CD4-positive, alpha-beta T cell treated with Interferon alpha-2 for 1 hour (primary cell): ENCODE data around the gene BICD2.
"Not testable (repeated sequence)": the region's sequence is repeated elsewhere in the genome, so short reads cannot be mapped to it uniquely, and the experiment has no call there.

Experiments
- DNase-seq, 2 donors: peaks; one replicate each; pipeline ENCODE4 v3.0.0-alpha.2; 2020 to 2022

Gene BICD2

DNA sequence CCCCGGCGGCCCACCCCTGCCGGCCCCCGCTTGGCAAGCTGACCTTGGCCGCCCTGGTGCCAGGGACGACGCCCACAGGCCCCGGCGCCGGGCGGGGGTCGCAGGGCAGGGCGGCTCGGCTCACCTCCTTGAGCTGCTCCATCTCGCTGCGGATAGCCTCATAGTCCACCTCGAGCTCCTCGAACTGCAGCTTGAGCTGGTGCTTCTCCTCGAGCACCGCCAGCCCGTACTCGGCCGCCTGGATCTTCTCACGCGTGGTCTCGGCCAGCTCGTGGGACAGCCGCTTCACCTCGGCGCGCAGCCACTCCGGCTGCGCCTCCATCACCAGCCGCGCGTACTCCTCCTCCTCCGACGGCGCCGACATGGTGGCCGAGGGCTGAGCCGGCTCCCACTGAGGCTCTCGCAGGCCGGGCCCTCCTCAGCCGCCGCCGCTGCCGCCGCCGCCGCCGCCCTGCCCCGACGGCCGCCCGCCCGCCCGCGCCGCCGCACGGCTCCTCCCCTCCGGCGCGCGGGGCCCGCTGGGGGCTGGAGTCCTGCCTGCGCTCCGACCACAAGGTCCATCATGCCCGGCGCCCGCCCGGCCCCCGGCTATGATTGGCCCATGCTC, at the start of gene BICD2:
TSS of gene BICD2 (minus strand) at position 453 of the 607 bp plus-strand sequence. CDS start at position 364, 89 bp downstream.
- DNase-seq = no peak

DNA sequence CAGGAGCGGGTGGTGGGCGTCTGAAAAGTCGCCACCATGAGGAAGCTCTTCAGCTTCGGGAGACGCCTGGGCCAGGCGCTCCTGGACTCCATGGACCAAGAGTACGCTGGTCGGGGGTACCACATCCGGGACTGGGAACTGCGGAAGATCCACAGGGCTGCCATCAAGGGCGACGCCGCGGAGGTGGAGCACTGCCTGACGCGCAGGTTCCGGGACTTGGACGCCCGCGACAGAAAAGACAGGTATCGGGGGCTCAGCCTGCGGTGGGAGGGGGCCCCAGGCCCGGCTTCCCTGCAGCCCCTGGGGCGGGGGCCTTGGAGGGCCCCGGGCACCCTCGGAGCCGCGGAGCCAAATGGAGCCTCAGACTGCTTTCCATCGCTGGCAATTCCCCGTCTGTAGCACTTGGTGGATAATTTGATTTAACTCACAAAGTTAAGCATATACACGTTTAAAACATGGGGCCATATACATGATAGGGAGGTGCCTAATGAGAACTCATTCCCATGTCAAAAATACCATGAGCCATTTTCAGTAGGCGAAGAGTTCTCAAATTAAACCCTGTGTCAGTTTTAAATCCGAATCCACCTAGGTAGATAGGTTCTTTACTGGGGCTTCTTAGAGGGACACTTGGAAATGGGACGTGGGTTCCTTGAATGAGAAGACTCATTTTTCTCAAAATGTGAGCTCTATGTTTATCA, 45.1 kb upstream of the BICD2 start:
- peak in 1 of 2 donors; percentile 15 for DNase-seq

DNA sequence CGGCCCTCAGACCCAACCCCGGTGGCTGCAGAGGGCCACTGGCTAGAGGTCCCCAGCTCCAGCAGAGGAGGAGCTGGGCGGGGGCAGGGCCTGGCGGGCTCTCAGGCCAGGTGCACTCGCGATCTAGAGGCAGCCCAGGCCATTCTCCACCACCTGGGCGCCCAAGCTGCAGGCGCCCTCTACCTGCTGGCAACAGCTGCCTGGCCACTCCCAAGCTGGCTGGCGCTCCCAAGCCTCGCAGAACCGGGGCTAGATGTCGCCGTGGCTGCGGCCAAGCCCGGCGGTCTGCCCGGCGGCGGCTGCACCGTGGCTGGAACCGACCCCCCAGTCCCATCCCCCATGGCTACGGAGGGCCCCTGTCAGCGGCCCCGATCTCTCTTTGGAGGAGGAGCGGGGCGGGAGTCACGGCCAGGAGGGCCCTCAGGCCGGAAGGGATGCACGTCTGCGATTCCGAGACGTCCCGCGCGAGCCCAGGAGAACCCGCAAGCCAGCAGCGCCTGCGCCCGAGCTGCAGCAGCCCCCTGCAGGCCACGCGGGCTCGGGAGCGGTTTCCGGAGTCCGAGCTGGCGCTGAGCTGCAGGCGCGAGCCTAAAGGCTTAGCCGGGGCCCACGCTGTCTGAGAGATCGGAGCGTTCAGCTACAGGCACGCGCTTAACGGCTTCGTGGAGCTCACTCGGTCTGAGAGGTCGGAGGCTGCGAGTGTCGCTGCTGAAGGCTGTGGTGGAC, 44.3 kb upstream of the BICD2 start:
- DNase-seq = peak; percentile 28 to 48

DNA sequence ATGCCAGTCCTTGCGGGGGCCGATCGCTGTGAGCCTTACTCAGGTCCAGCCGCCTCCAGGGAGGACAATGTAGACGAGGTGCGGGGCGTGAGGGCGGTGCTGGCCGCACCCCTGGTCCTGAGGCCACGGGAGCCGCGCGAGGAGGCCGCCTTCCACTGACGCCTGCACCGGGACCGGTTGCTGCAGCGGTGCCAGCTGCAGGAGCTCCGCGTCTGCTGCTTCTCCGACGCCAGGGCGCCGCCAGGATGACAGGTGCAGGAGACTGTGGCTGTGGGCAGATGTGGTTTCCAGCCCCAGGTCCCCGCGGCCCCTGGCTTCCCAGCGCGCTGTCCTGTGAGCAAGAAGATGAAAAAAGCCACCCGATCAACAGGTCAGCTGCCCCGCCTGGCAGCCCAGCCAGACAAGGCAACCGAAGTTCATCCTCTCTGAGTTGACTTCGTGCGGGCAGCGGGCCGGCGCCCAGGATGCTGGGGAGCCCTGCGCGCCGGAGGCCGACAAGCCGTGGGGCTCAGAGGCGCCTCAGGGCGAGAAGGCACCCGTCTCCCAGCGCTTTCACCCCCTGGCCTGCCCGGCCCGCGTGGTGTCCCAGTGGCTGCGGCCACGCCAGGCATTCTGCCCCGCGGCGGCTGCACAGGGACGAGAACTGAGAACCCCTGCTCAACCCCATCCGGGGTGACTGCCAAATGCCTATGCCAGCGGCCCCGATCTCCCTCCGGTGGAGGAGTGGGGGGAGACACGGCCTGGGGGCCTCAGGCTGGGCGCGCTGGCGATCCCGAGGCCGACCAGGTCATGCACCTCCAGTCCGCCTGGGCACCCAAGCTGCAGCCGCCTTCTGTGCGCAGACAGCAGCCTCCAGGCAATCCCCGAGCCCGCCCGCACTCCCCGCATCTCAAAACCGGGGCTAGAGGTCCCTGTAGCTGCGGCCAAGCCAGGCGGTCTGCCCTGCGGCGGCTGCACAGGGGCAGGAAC, 43.4 kb upstream of the BICD2 start:
- peak; percentile 3 to 25 for DNase-seq

DNA sequence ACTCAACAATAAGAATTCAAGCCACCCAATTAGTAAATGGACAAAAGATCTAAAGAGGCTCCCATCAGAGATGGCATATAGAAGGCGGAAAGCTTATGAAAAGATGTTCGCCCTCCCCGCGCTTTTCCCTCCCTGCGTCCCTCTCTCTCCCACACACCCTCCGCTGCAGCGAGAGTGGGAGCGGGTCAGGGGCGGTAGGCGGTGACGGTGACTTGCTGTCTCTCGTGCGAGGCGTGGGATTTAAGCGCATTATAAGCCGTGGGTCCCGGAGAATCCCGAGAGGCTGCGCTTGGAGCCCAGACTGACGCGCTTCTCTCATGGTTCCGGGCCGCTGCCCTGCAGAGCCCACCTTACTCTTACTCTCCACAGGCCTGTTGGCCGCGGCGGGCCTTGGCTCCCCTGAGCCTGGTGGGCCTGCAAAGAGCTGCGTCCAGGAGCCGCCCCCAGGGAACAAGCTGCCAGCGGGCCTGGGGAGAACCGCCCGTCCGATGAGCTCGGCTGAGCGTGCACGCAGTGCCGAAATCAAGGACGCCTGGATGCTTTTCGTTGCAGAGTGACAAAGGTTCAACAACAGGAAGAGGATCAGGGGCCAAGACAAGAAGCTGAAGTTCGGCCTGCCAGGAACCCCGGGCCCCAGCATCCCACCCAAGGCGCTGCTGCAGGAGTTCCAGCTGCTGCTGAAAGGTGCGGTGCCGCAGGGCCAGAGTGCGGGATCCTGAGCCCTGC, 42.6 kb upstream of the BICD2 start:
- DNase-seq = no peak

DNA sequence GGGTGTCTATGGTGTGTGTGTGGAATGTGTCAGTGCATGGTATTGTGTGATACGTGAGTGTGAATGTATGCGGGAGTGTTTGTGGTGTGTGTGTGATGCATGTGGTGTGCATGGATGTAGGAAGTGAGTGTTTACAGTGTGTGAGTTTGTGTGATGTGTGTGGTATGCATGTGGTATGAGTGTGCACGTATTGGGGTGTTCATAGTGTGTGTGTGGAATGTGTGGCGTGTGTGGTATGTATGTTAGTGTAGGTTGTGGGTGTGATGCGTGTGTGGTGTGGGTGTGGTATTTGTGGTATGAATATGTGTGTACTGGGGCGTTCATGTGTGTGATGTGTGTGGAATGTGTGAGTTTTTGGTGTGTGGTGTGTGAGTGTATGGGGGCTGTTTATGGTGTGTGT, 40.1 kb upstream of the BICD2 start:
- DNase-seq = no peak

DNA sequence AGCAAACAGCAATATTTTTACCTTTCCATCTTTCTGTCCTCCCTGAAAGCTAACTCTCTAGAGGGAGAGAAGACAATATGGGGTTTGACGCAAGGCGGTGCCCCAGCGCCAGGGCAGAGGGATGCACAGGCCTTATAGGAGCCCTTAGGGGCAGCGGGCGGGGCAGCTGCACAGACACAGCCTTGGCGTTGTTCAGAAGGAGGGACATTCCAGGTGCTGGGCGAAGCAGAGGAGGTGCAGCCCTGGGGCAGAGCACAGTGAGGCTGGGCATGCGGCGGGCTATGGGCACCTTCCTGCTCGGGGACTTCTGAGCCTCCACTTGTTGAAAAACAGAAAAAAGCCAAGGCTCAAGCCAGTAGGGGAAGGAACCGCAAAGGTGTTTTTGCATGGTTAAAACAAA, 33.7 kb upstream of the BICD2 start:
- DNase-seq = no peak

DNA sequence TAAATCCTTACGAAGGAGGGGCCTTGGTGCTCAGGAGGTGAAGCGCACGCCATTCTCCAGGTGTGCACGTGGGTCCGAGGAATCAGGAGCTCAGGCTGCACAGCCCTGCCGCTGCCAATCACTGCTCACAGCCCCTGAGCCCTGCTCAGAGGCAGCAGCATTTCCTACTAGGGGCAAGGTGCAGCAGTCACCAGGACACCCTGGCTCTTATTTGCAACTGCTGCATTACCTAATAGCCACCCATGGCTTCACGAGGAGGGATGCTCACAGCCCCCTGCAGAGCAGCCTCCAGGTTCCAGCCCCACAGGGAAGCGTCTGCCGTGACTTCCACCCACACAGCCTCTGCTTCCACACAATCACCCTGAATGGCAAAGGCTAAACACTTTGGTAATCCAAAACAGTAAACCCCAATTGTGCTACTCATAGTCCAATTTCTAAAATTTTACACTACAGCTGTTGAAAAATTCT, 31.7 kb upstream of the BICD2 start:
- DNase-seq = not testable (repeated sequence)

DNA sequence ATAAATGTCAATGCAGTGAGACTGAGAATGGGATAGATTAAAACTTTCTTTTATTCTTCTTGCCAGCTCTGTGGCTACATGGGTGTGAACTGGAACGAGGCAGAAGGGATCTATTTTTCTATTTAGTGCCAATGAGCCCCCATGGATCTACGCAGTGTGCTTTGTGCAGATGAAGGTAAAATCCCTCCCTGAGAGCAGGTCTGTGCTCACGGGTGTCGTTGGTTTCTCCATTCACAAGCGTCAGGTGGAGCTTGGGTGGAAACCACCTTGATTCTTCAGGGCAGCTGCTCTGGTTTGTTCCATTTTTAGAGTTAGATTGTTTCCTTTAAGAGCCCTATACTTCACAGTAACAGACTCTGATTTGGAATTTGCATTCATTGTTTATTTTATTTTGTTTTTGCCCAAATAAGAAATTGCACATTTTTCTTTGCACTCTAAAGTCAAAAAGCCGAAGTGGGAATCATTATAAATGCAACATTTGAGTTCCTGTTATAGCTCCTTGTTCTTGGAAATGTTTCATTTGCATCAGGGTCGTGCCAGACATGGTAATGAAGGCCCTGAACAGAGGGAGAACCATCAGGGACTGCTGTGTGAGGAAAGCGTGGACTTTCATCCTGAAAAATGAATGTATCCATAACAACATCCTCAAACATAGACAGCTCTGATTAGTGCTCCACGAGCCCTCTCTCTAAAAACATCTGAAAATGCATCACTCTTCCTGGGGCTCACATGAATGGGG, 31.1 kb upstream of the BICD2 start:
- DNase-seq = no peak

DNA sequence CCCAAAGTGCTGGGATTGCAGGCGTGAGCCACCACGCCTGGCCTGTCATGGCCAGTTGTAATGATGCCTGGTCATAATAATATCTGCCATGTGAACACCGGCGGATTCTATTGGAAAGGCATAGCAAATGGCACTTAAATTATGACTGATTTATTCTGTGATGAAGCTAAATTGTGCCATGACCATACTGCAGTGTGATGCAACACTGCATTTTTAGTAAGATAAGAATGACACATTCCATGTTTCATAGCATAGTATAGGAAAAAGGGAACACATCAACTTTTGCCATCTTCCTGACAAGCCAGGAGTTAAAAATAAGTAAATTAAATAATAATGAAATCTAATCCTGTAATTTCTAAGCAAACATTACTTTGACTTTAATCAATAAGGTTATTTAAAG, 30.4 kb upstream of the BICD2 start:
- no peak for DNase-seq

DNA sequence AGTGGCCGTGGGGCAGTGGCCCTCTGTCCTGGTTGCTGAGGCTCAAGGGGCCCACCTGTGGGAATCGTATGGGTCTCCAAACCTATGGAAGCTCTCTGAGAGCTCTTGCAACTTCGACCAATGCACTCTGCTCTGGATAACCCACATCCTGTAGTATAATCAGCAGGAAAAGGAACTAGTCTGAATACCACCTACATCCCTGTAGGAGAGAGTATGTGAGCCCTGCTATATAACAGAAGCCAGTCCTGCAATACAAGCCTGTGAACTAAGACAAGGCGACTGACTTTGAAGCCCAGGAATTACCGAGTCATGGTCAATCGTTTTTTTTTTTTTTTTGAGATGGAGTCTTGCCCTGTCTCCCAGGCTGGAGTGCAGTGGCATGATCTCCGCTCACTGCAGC, 29.8 kb upstream of the BICD2 start:
- DNase-seq = no peak

DNA sequence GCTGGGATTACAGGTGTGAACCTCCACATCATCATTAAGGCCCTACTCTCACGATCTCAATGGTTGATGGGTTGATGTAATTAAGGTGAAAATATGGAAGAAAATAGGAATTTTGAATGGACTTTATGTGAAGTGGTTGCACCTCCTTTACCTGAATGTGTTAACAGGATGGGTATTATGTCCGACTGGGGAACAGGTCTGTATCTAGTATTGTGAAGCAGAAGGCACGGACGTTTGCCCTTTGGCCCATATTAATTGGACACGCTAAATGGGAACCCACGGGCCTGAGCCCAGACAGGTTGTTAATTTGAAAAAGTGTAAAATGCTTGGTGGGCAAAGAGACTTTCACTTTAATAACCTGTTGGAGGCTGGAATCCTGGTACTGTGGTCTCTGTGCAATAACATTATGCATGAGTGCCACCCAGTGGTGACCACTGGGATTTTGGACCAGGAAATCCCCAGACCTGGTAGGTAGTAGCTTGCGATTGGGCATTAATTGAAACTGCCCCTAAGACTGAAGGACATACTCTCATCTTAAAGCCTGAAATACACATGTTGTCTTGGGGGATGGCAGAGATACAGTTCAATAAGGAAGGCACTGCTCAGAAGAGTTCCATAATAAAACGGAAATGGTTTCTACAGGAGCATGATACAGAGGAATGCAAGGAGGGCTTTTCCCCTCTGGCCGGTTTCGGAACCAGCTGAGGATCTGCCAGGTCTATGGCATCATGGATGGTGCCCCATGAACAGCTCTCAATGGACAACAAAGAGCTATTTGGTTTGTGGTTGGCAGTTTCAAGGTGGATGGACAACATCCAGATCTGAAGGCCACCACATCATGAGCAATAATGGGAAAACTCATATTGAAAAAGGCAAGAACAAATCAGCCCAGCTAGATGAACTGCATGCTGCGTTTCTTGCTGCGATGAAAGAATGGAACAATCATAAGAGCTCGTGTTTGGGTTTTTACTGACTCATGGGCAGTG, 26.2 kb upstream of the BICD2 start:
- peak; percentile 79 to 83 for DNase-seq

DNA sequence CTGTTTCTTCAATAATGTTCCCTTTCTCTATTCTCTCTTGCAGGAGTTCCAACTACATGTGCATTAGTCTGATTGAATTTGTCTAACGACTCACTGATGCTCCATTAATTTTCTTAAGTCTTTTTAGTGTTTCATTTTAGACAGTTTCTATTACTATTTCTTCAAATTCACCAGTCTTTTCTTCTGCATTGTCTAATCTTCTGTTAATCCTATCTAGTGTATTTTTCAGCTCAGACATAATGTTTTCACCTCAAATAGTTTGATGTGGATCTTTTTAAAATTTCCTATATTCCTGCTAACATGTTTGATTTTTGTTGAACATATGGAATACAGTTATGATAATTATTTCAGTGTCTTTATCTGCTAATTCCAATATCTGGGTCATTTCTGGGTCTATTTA, 21.7 kb upstream of the BICD2 start:
- no peak for DNase-seq

DNA sequence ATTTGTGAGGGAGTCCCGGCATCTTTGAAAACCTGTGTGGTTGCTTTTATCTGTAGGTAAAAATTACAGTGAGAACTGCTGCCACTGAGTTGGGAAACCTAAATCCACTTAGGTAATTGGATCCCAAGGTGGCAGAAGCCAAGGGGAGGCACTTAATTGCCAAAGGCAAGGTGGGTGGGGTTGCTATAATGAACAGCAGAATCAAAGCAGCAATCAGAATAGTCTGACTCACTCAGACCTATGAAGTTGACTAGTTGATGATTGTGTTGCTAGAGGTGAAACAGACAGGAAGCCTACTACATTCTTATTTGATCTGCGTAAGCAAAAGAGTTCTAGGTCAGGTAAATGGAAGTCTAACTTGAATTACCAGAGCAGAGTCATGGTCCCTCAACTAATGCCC, 17.3 kb upstream of the BICD2 start:
- DNase-seq = no peak

DNA sequence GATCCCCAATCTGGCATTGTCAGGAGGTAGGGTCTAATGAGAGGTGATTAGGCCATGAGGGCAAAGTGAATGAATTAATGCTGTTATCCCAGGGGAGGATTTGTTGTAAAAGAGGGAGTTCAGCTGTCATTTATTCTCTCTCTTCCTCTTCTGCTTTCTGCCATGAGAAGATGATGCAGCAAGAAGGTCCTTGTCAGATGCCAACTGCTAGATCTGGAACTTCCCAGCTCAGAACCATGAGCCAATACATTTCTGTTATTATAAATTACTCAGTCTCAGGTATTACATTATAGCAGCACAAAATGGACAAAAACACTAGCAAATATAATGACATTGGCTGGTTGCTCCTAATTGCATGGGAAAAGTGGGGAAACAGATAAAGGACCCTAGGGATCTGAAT, 15.6 kb upstream of the BICD2 start:
- DNase-seq = no peak

DNA sequence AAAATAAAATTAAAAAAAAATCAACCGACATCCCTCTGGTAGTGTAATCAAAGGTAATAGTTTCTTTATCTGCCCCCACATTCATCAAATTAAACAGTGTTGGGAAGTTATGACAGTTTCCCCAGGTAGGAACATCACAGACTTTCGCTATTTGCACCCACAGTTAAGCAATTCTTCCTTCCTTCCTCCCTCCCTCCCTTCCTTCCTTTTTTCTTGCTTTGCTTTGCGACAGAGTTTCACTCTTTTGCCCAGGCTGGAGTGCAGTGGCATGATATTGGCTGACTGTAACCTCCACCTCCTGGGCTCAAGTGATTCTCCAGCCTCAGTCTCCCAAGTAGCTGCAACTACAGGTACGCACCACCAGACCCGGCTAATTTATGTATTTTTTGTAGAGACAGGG, 10.8 kb upstream of the BICD2 start:
- no peak for DNase-seq

DNA sequence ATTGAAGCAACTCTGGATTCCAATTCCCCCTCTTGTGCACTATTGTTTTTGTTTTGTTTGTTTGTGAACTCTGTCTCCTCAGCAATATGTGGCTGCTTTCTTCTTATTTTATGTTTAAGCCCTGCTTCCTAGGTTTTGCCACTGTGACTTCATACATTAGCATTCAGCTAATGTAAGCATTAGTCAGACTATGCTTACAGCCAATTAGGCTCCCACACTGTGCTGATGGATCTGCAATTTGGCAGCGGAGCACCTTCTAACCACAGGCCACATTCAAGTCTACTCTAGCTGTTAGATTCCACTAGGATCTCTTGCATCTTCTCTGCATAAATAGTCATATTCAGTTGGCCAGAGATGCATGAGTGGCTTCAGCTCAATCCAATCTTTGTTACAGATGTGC, 9.6 kb upstream of the BICD2 start:
- DNase-seq = no peak

DNA sequence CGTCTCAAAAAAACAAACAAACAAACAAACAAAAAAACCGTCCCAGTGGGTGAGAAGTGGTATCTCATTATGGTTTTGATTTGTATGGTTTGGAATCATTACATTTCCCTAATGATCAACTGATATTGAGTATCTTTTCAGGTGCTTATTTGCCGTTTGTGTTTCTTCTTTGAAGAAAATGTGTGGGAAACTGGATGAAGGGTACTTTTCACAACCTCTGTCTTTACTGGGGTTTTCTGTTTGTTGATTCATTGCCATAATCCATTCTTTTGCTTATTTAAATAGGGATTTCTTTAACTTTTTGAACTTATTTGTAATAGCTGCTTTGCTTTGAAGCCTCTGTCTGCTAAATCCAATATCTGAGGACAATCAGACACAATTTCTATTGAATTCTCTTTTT, 9.2 kb upstream of the BICD2 start:
- DNase-seq = no peak

DNA sequence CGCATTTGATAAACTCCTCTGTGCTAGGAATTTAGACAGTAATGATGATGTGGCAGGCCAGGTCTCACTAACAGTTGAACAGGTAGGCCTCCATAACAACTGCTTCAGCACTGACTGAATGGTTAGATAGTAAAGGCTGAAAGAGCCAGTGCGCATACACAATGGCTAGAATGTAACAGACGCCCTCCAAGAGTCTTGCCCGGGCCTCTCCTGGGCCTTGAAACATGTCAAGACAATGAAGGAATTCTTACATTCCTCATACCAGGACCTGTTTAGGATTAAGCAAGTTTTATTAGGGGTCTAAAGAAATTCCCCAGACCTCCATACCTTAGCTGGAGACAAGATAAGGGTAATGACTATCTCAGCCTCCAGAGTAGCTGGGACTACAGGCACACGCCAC, 6.7 kb upstream of the BICD2 start:
- DNase-seq = no peak

DNA sequence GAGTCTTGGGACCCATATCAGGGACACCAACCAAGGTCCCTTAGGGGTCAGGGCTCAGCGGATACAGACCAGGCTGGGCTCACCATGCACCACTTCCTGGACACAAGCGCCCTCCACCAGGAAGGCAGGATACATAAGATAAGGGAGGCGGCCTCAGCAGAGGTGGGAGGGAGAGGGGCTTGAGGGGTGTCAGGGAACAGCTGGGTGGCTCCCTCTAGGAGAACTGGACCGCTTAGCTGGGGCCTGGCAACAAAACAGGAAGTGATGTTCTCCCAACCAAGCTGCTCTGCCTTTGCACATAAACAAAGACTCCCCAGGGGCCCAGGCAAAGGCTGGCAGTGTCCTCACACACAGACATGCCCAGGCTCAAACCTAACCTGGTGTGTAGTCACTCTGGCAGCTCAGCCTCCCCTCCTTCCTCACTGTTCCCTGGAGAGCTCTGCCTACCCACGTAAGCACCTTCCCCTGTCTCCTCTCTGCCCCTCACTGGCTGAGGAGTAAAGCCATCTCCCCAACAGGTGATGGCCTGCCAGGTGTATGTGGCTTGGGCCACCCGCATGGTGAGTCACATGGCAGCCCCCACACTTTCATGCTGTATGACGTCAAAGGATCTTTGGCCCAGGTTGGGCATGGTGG, 5.8 kb upstream of the BICD2 start:
- peak; percentile 11 to 47 for DNase-seq
